Keratinocyte (primary cell): ENCODE results near the gene IPO13.

Source experiments
- CTCF ChIP-seq, 3 experiments: IDR thresholded peaks in 1 of 3; conservative IDR thresholded peaks in 1 of 3; optimal IDR thresholded peaks in 1 of 3; 2 replicates in 2 of 3; 3 replicates in 1 of 3; pipeline versions ENCODE3 to v1.5.1; 2011; ENCODE audit warnings: low read length in 3 of 3, mild to moderate bottlenecking in 3 of 3, moderate library complexity in 2 of 3, control low read depth in 1 of 3, inconsistent platforms in 1 of 3; ENCODE audit not compliant: insufficient read depth in 2 of 3; ENCODE audit errors: extremely low read depth in 1 of 3
- EZH2 ChIP-seq: IDR thresholded peaks from one replicate; pipeline ENCODE4 v1.6.1; 2012; ENCODE audit warnings: inconsistent platforms, mild to moderate bottlenecking, low read length, moderate library complexity

DNA sequence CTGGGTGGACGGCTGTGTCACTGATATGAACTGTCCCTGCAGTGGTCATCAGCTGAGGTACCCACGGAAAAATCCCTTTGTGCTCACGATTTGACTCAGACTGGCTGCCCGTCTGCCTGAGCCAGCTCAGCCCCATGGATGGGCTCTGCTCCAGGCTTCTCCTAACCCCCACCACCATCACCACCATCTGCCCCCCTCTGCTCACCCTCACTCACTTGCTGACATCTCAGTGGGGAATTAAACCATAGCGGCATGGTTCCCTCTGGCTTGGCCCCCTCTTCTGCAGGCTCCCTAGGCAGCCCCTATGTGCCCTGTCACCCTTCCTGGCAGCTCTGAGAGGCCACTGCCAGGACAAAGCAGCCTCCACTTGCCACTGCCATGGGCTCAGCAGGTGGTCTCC lies 67.2 kb downstream of the IPO13 start:
- TF ChIP-seq CTCF (optimal IDR thresholded peaks at IDR 0.05 in 1 of 3, IDR thresholded peaks at IDR 0.05 in 1 of 3, conservative IDR thresholded peaks at IDR 0.05 in 1 of 3; ENCODE audit: extremely low read depth in 1 of 3, insufficient read depth in 2 of 3, low read length in 3 of 3) (no peak), EZH2 (no peak)
